OCI-LY7 (cell line): ENCODE measurements around the gene HDAC4.

ENCODE experiments used
- EZH2phosphoT487 ChIP-seq: fragments of 200-600 bp; sonication (generic); IDR thresholded peaks from 2 replicates; pipeline ENCODE4 v1.6.1; 2018; ENCODE audit warnings: low read depth, borderline replicate concordance, mild to moderate bottlenecking, mixed run types, antibody characterized with exemption, low read length, moderate library complexity, mixed read lengths
- TF ChIP-seq, protein P1 (sequence below): fragments of 200-600 bp; sonication (generic); conservative IDR thresholded peaks from 2 replicates; pipeline ENCODE4 v1.5.1; 2014; ENCODE audit warnings: mild to moderate bottlenecking, antibody characterized with exemption, low read length, moderate library complexity, mixed read lengths

- TF ChIP-seq, protein P1, sequence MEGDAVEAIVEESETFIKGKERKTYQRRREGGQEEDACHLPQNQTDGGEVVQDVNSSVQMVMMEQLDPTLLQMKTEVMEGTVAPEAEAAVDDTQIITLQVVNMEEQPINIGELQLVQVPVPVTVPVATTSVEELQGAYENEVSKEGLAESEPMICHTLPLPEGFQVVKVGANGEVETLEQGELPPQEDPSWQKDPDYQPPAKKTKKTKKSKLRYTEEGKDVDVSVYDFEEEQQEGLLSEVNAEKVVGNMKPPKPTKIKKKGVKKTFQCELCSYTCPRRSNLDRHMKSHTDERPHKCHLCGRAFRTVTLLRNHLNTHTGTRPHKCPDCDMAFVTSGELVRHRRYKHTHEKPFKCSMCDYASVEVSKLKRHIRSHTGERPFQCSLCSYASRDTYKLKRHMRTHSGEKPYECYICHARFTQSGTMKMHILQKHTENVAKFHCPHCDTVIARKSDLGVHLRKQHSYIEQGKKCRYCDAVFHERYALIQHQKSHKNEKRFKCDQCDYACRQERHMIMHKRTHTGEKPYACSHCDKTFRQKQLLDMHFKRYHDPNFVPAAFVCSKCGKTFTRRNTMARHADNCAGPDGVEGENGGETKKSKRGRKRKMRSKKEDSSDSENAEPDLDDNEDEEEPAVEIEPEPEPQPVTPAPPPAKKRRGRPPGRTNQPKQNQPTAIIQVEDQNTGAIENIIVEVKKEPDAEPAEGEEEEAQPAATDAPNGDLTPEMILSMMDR: no peak
- no peak for TF ChIP-seq EZH2phosphoT487
Measured at GRCh38 chr2:239129147-239129920, 271.5 kb downstream of the HDAC4 start.
